CD4-positive, CD25-positive, alpha-beta regulatory T cell (primary cell): ENCODE measurements around the gene IFNA2. TPM values are rescaled to one million over a fixed set of nuclear protein-coding genes. Genes with fewer than 3 reads are reported as not detected.
"Not testable (repeated sequence)": the region's sequence is repeated elsewhere in the genome, so short reads cannot be mapped to it uniquely, and the experiment has no call there.

Source experiments
- ATAC-seq, 2 donors: fragments of 150-1000 bp; cut with Tn5 transposase; one replicate each; pipeline ENCODE4 v1.10.0; 2021; ENCODE audit warnings: low read depth in 2 of 2, moderate number of reproducible peaks in 2 of 2, moderate library complexity in 1 of 2
- DNase-seq, 3 donors: peaks; one replicate each; pipeline versions ENCODE4 v3.0.0 to v3.0.0-alpha.2; 2012 to 2022; ENCODE audit warnings: mixed read lengths in 1 of 3
- H3K27ac ChIP-seq: one replicate; pipeline ENCODE4 v1.7.0; 2013; ENCODE audit warnings: mild to moderate bottlenecking, low read length; ENCODE audit not compliant: insufficient read depth, poor library complexity, severe bottlenecking
- H3K27me3 ChIP-seq: one replicate; pipeline ENCODE4 v1.7.0; 2013; ENCODE audit warnings: low read length; ENCODE audit not compliant: control insufficient read depth, insufficient read depth
- H3K36me3 ChIP-seq: one replicate; pipeline ENCODE4 v1.7.0; 2013; ENCODE audit warnings: mild to moderate bottlenecking, low read length, moderate library complexity; ENCODE audit not compliant: control insufficient read depth, insufficient read depth
- H3K4me1 ChIP-seq: 2 replicates; pipeline ENCODE4 v1.7.0; 2013; ENCODE audit warnings: mild to moderate bottlenecking, low read length; ENCODE audit not compliant: insufficient read depth, control insufficient read depth, poor library complexity, severe bottlenecking
- H3K4me3 ChIP-seq: one replicate; pipeline ENCODE4 v1.7.0; 2013; ENCODE audit warnings: low read depth, mild to moderate bottlenecking, low read length, moderate library complexity
- H3K9me3 ChIP-seq, 2 experiments: 1 replicate in 1 of 2; 2 replicates in 1 of 2; pipeline ENCODE4 v1.7.0; 2013; ENCODE audit warnings: low read length in 2 of 2, mild to moderate bottlenecking in 1 of 2, moderate library complexity in 1 of 2; ENCODE audit not compliant: control insufficient read depth in 2 of 2
- H3K27ac Mint-ChIP-seq, 3 donors: one replicate each; pipeline ENCODE4 v1.8.0; 2020 to 2022; ENCODE audit warnings: mild to moderate bottlenecking in 3 of 3, mixed read lengths in 3 of 3, moderate library complexity in 2 of 3
- H3K27me3 Mint-ChIP-seq: one replicate; pipeline ENCODE4 v1.8.0; 2022; ENCODE audit warnings: mild to moderate bottlenecking, mixed read lengths
- H3K36me3 Mint-ChIP-seq: one replicate; pipeline ENCODE4 v1.8.0; 2020; ENCODE audit warnings: mixed read lengths
- H3K4me1 Mint-ChIP-seq, 4 donors: one replicate each; pipeline ENCODE4 v1.8.0; 2020 to 2022; ENCODE audit warnings: mixed read lengths in 4 of 4, mild to moderate bottlenecking in 1 of 4
- H3K4me3 Mint-ChIP-seq, 4 donors: one replicate each; pipeline ENCODE4 v1.8.0; 2020 to 2022; ENCODE audit warnings: mild to moderate bottlenecking in 4 of 4, mixed read lengths in 4 of 4, moderate library complexity in 3 of 4
- H3K9me3 Mint-ChIP-seq, 7 donors: one replicate each; pipeline ENCODE4 v1.8.0; 2020 to 2022; ENCODE audit warnings: mixed read lengths in 7 of 7, mild to moderate bottlenecking in 3 of 7, moderate library complexity in 2 of 7
- polyA plus RNA-seq, 4 donors: library from polyadenylated mRNA; unstranded; fragments of 300-500 nt; fragmentation: Illumina TruSeq; gene quantifications; one replicate each; pipeline ENCODE4 v1.2.3, GENCODE V29; 2021
- total RNA-seq: library from RNA; stranded (reverse); gene quantifications from one replicate; pipeline ENCODE4 v1.2.3, GENCODE V29; 2022

IFNA2 gene
- total and polyA plus RNA-seq, 5 donors from 2014 or later, result not detected

- DNase-seq, result no peak
- H3K4me3 ChIP-seq, result no peak overlapping the region
- Mint-ChIP-seq H3K4me1 (peaks cover 4 to 15% (median 7%) of the 10 kb centered on the region in 4 donors), H3K36me3 (no peaks in the 10 kb centered on the region), H3K9me3 (no peaks in the 10 kb centered on the region), H3K27ac (no peak overlapping the region), H3K27me3 (peaks cover 74% of the 10 kb centered on the region), H3K4me3 (no peak overlapping the region)
- H3K36me3 ChIP-seq, result no peaks in the 10 kb centered on the region
- peaks cover 6% of the 10 kb centered on the region for H3K4me1 ChIP-seq
- no peak overlapping the region for H3K27ac ChIP-seq
- ATAC-seq, result no peak
- peaks cover 50% of the 10 kb centered on the region for H3K27me3 ChIP-seq
- H3K9me3 ChIP-seq, result no peaks in the 10 kb centered on the region
These were observed 14.8 kb upstream of the IFNA2 start for GRCh38 chr9:21399956-21400355.

- Mint-ChIP-seq H3K4me1 (peaks cover 4 to 15% (median 7%) of the 10 kb centered on the region in 4 donors), H3K36me3 (no peaks in the 10 kb centered on the region), H3K4me3 (no peak overlapping the region), H3K27me3 (peaks cover 68% of the 10 kb centered on the region), H3K27ac (no peak overlapping the region), H3K9me3 (no peaks in the 10 kb centered on the region)
- H3K4me3 ChIP-seq, result no peak overlapping the region
- H3K9me3 ChIP-seq, result no peaks in the 10 kb centered on the region
- DNase-seq (no peak), ATAC-seq (no peak)
- peaks cover 47% of the 10 kb centered on the region for H3K27me3 ChIP-seq
- H3K4me1 ChIP-seq, result peaks cover 6% of the 10 kb centered on the region
- H3K36me3 ChIP-seq, result no peaks in the 10 kb centered on the region
- H3K27ac ChIP-seq, result no peak overlapping the region
These were observed 13.8 kb upstream of the IFNA2 start for GRCh38 chr9:21398955-21399489.

GRCh38 chr9:21395778-21396717 lies 10.8 kb upstream of the IFNA2 start:
- peaks cover 63% of the 10 kb centered on the region for H3K27me3 Mint-ChIP-seq
- peaks cover 46% of the 10 kb centered on the region for H3K27me3 ChIP-seq
- peak; percentile 32 to 55 (median 44) for DNase-seq
- H3K4me1 Mint-ChIP-seq, result peaks cover 4 to 15% (median 5%) of the 10 kb centered on the region in 4 donors
- peak overlapping the region; percentile 43 for H3K4me3 ChIP-seq
- H3K27ac Mint-ChIP-seq, result no peak overlapping the region
- peaks cover 6% of the 10 kb centered on the region for H3K4me1 ChIP-seq
- H3K4me3 Mint-ChIP-seq, result peak overlapping the region in 3 of 4 donors; percentile 9 to 85 (median 40)
- no peaks in the 10 kb centered on the region for H3K9me3 Mint-ChIP-seq
- no peaks in the 10 kb centered on the region for H3K36me3 Mint-ChIP-seq
- H3K9me3 ChIP-seq, result no peaks in the 10 kb centered on the region
- H3K36me3 ChIP-seq, result no peaks in the 10 kb centered on the region
- H3K27ac ChIP-seq, result no peak overlapping the region
- peak; percentile 57 to 70 for ATAC-seq

- peaks cover 52% of the 10 kb centered on the region for H3K27me3 ChIP-seq
These were observed 7.1 kb upstream of the IFNA2 start for GRCh38 chr9:21392270-21392669.

GRCh38 chr9:21383627-21384026 lies 1.6 kb downstream of the IFNA2 start:
- Mint-ChIP-seq H3K4me3 (no peak overlapping the region), H3K27ac (no peak overlapping the region)

More at GRCh38 chr9:21392270-21392669, 7.1 kb upstream of the IFNA2 start:
- no peak overlapping the region for H3K4me3 ChIP-seq
- Mint-ChIP-seq H3K4me1 (peaks cover 4 to 15% (median 5%) of the 10 kb centered on the region in 4 donors), H3K4me3 (no peak overlapping the region), H3K27ac (no peak overlapping the region), H3K36me3 (no peaks in the 10 kb centered on the region), H3K9me3 (peaks cover 0 to 2% (median 0%) of the 10 kb centered on the region in 7 donors), H3K27me3 (peaks cover 73% of the 10 kb centered on the region)
- peaks cover 6% of the 10 kb centered on the region for H3K4me1 ChIP-seq
- DNase-seq (peak in 1 of 3 donors; percentile 21), ATAC-seq (peak; percentile 38 to 49)
- no peak overlapping the region for H3K27ac ChIP-seq
- H3K36me3 ChIP-seq, result no peaks in the 10 kb centered on the region
- no peaks in the 10 kb centered on the region for H3K9me3 ChIP-seq

GRCh38 chr9:21381448-21382339 lies 3.5 kb downstream of the IFNA2 start:
- no peaks in the 10 kb centered on the region for H3K9me3 ChIP-seq
- ATAC-seq, result peak; percentile 52 to 61
- no peaks in the 10 kb centered on the region for H3K36me3 ChIP-seq
- no peak overlapping the region for H3K4me3 ChIP-seq
- H3K27me3 ChIP-seq, result peaks cover 25% of the 10 kb centered on the region
- H3K4me1 ChIP-seq, result no peaks in the 10 kb centered on the region
- DNase-seq, result peak in 1 of 3 donors; percentile 39
- Mint-ChIP-seq H3K27ac (no peak overlapping the region), H3K27me3 (peaks cover 55% of the 10 kb centered on the region), H3K4me1 (peaks cover 0 to 9% (median 5%) of the 10 kb centered on the region in 4 donors), H3K4me3 (peak overlapping the region in 1 of 4 donors; percentile 8), H3K9me3 (peaks cover 0 to 3% (median 0%) of the 10 kb centered on the region in 7 donors), H3K36me3 (no peaks in the 10 kb centered on the region)
- H3K27ac ChIP-seq, result no peak overlapping the region

More at GRCh38 chr9:21383627-21384026, 1.6 kb downstream of the IFNA2 start:
- no peak overlapping the region for H3K4me3 ChIP-seq
- ATAC-seq (no peak), DNase-seq (no peak)
- H3K27me3 ChIP-seq, result peaks cover 25% of the 10 kb centered on the region
- H3K4me1 ChIP-seq, result no peaks in the 10 kb centered on the region
- H3K36me3 Mint-ChIP-seq, result no peaks in the 10 kb centered on the region
- no peaks in the 10 kb centered on the region for H3K36me3 ChIP-seq
- peaks cover 59% of the 10 kb centered on the region for H3K27me3 Mint-ChIP-seq
- H3K27ac ChIP-seq, result no peak overlapping the region
- no peaks in the 10 kb centered on the region for H3K9me3 ChIP-seq
- peaks cover 0 to 9% (median 5%) of the 10 kb centered on the region in 4 donors for H3K4me1 Mint-ChIP-seq
- peaks cover 0 to 6% (median 0%) of the 10 kb centered on the region in 7 donors for H3K9me3 Mint-ChIP-seq

GRCh38 chr9:21371467-21371866 lies 13.7 kb downstream of the IFNA2 start:
- peak overlapping the region in 1 of 3 donors; percentile 5 for H3K27ac Mint-ChIP-seq
- ATAC-seq, H3K9me3 Mint-ChIP-seq, H3K36me3 Mint-ChIP-seq, H3K4me1 Mint-ChIP-seq, H3K4me3 ChIP-seq, H3K4me3 Mint-ChIP-seq, H3K4me1 ChIP-seq, H3K9me3 ChIP-seq, H3K27ac ChIP-seq, H3K36me3 ChIP-seq, DNase-seq: not testable (repeated sequence)
- H3K27me3 ChIP-seq, result peaks cover 15% of the 10 kb centered on the region
- H3K27me3 Mint-ChIP-seq, result peaks cover 22% of the 10 kb centered on the region
